Suppressor macrophage treated with lipopolysaccharide for 4 hours (primary cell): ENCODE data around the gene ZNF598.

Experiments
- DNase-seq: peaks from one replicate; pipeline ENCODE4 v3.0.0-alpha.2; 2020

ZNF598 gene

DNA sequence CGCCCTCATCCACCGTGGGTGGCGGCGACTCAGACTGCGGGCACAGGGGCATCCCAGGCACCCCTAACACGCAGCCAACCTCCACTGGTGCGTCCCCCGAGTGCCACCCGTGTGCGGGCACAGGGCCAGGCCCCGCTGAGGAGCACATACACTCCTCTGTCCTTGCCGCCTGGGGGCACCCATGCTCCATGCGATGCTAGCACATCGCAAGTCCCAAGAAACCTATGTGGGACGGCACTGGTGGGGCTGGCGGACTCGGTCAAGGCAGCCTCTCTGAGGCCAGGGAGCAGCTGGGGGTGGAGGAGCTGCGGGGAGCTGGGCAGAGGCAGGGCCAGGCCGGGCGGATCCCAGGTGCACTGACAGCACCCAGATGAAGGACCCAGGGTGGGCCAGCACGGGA is 4.0 kb downstream of the ZNF598 start:
- peak; percentile 68 for DNase-seq

DNA sequence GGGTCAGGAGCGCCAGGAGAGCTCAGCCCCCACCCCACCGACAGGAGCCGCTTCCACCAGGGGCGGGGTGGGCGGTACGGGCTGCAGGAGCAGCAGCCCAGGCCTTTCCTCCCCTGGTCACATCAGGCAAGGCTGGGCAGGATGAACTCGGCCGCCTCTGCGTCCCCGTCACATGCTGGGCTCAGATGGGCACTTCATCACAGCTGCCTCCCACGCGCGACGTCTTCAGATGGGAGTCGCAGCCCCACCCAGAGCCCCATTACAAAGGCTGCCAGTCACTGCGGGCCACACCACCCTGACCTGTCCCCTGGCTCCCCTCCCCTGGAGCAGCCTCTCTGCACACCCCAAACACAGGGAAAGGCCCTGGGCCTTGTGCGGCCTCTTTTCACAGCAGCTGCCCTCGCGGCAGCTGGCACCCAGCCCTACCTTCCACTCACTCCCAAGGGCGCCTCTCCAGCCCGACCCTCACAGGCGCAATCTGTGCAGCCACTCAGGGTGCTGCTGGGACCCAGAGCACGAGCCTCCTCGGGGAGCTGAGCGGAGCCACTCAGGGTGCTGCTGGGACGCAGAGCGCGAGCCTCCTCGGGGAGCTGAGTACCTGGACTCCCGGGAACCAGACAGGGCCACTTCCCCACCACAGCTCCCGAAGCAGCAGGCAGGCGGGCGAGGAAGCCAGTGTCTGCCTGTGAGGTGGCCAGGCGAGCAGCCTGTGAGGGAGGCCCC is 4.7 kb downstream of the ZNF598 start:
- peak; percentile 43 for DNase-seq

DNA sequence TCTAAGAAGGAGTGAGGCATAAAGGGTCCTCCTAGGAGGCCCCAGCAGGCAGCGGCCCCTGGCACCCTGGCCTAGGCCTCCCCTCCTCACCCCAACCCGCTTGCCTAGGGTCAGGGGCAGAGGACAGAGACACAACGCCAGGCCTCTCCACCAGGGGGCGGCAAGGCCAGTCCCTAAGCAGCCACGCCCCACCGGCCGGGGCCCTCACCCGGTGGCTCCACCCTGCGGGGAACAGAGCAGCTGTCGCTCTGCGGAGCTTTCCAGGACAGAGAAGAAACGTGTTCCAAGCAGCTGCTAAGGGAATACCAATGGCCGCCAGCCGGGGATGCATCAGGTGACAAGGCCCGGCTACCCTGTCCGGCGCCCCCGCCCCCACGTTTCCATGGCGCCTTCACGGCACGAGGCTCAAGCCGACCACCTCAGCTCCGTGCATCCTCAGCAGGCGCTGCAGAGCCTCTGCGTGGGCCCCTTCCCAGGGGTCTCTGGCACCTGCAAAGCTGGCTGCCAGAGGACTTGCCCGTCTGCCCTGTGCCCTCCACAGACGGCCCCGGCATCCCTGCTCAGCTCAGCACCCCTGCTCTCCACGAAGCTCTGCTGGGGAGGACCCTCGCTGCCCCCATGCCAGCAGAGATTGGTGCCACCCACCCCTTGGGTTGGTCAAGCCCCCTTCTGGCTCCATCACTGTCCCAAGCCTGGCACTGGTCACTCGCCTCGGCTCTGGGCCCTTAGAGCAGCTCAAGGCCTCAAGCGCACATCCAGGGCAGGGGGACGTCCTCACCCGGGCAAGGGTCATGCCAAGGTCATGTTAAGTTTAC is 5.6 kb downstream of the ZNF598 start:
- peak; percentile 96 for DNase-seq

DNA sequence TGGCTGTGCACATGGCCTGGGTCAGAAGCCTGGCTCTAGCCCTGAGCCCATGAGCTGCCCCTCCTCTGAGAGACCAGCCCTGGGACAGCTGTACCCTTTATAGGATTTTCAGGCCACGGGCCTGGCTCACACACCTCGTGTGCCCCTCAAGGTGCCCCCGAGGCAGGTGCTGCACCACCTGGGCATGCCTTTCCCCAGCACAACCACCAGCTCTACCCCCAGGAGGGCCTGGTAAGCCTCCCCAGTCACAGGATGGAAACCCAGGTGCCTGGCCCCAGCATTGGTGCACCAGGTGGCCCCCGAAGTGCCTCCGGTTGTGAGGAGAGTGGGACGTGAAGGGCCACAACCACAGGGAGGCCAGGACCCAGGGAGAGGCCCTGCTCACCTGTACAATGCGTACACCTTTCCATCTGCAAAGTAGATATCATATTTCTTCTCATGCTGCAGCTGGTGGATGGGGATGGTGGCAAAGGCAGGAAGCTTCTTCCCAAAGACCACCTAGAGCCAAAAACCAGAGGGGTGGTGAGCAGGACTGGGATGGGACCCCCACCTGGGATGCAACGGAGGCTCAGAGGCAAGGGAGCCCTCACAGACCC is 6.3 kb downstream of the ZNF598 start:
- no peak for DNase-seq

DNA sequence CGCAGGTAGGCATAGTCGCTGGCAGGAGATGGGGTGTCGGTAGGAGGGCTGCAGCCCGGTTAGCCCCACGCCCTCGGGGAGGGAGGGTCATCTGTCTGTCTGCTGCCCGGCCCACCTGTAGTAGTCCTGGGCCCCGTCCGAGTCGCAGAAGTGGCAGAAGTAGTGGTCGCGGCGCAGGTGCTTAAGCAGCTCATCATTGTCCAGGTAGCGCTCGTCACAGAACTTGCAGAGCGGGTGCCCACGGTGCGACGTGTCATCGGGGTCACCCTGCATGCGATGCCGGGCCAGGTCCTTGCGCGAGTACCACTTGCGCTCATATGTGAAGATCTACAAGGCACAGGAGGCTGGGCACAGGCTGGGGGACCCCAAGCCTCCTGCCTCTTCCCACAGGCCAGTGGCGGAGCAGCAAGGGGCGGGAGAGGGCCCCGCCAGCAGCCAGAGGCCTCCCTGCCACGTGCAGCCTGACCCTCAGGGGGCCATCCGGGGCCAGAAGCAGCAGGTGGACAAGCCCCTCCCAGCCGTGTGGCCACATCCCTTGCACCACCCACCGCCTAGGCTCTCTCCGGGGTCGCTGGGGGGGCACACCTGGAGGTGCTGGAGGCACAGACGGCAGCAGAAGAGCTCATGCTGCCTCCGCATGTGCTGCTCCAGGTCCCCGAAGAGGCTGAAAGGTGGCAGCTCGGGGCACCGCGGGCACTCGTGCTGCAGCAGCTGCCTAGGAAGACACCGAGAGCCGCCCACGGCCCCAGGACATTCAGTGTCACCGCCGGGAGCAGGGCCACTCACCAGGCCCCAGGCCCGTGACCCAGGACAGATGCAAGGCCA is 7.0 kb downstream of the ZNF598 start:
- DNase-seq, result no peak

DNA sequence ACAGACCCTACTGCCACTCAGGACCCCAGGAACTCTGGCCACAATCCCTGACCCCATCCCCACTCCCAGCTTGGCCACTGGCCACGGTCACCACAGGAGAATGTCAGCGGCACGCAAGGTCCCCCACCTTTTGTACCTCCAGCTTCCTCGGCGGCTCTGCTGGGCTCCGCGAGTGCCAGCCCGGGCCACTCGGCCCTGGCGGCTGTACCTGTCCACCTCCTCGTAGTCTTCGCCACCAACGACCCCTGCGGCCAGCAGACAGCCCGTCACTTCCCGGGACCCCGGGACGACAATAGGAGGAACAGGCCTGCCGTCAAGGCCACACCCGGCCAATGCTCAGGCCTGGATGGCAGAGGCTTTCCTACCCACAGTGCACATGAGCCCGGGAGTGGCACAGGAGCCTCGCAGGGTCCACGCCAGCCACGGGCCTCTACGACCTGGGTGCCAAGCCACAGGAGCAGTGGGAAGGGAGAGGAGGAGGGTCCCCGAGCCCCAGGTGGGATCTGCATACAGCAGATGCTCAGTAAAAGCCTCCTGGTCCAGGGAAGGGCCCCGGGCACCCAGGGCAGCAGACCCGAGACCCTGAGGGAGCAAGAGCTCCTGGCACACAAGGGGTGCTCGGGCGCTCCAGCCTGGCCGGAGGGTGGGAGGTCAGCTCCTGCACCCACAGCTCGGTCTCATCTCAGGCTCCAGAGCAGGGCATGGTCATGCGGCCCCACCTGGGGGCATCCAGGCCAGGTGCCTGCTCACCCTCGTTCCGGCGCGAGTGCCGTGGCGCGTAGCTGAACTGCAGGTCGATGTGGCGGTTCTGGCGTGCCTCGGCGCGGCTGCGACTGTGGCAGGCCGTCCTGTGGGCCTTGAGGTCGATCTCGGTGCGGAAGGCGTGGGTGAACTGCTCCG is 7.9 kb downstream of the ZNF598 start:
- no peak for DNase-seq

DNA sequence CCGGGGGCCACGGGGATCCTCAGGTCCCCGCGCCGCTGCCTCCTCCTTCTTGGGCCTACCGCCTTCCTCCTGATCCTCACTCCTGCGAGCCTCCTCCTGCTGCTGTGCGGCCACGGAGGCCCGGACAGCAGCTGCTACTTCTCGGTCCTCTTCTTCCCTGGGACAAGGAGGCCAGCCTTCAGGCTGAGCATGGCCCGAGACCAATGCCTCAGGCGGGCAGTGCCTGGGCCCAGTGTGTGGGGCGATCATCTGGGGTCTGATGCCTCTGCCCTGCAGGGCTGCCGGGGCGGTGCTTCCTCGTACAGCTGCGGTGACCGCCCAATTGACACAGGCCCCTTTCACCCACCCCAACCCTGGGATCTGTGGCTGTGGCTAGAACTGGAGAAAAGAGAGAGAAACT is 8.6 kb downstream of the ZNF598 start:
- DNase-seq, result no peak

DNA sequence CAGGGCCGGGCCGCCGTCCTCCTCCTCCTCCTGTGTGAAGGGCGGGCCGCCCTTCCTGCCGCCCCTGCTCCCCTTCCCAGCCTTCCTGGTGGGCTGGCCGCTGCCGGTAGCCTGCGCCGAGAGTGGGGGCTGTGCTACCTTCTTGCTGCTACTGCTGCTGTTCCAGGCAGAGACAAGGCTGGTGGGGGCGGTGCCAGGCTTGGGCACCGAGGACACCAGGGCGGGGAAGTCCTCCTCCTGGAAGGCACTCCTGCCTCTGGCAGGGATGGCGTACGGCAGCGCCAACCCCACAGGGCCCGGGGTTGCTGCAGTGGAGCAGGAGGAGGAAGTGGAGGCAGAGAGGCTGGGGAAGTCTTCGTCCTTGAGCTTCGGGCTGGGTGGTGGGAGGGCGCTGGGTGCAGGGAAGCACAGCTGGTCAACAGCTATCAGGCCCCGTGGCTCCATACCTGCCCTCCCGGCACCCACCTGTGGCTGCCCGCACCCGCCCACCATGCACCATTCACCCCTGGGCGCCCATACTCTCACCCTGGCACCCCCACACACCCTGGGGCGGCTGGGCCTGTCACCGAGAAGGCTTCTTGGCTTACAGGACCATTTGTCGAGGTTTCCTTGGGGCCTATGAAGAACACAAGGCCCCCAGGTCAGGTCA is 9.6 kb downstream of the ZNF598 start:
- DNase-seq, result no peak

DNA sequence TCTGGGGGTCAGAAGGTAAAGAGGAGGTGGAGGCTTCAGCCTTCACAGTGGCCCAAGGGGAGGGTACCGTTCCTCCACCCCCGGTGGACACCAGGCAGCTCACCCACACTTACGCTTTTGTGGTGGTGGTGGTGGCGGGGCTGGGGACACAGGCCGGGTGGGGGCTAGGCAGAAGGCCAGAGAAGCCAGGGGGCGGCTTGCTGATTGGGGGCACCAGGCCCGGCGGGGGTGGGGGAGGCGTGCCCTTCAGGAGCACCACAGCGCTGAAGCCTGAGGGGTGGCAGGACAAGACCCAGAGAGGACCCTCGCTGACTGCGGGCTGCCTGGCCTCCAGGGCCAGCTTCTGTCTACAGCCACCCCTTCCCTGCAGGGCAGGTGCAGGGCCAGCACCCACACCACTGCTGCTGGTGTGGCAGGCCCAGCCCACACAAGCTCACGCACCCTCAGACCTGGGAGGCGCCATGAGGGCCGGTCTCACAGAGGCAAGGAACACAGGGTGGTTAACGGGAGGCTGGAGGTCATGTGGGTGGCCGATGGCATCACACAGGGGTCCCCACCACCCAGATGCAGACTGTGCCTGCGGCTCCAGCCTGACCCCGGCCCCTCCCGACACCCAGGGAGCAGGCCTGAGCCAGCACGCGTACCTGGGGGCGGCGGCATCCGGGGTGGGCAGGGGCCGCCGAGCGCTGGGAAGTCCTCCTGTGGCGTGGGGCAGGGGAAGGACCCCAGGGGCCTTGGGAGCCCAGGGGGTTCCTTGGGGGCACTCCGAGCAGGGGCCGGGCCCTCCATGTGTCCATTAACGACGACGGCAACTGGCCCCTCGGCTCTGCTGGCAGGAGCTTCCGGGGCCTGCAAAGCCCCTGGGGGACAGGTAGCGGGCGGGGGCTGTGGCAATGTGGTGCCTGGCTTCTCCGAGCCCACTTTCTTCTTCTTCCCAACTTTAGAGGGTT is 10.5 kb downstream of the ZNF598 start:
- no peak for DNase-seq

DNA sequence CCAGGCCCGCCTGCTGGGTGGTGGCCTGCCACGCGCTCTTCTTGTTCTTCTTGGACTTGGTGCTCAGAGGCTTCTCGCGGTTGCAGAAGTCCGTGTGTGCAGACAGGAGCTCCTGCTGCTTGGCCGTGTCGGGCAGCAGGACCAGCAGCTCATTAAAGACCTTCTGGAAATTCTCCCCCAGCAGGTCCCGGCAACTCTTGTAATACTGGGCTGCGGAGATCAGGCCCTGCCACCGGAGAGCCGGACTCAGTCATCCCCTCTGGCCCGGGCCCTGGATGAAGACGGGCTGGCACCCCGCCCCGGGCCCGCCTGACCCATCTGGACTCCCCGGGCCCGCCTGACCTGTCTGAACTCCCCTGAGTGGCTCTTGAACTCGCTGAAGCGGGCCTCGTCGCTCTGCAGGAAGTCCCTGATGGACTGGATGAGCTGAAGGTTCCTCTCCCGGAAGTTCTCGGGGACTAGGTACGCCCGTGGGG is 11.2 kb downstream of the ZNF598 start:
- no peak for DNase-seq

DNA sequence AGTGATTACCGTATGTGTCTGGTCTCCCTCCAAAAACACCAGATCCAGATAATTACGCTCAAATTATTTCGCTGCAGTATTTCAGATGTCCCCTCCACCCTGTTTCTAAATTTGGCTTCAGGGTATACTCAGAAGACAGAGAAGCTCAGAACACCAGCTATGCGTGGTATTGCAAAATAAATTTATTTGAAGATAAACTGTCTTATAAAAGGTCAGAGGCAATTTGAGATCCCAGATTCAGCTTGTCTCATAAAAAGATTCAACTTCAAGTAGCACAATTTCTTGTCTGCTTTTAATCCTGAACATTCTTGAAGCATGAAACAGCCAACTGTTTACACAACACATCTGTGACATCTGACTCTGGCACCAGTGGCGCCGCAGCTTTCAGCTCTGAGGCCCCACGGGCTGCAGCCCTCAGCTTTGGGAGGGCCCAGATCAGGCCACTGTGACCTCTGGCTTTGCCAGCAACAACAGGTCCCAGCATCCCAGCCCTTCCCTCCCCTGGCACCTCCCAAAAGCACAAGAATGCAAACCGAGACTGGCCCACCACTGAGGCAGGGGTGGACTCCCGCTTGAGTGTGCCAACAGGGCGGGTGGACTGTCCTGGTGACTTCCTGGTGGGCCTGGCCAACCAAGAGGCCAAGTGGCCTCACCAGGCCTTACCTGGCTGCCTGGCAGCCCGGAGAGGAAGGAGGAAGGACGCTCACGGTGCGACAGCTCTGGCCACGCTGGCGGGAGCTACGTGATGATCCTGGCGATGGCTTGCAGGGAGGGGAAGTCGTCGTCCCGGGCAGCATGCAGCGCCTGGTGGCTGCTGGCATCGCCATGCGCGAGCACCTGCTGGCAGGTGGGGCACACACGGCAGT is 11.9 kb downstream of the ZNF598 start:
- DNase-seq, result no peak

DNA sequence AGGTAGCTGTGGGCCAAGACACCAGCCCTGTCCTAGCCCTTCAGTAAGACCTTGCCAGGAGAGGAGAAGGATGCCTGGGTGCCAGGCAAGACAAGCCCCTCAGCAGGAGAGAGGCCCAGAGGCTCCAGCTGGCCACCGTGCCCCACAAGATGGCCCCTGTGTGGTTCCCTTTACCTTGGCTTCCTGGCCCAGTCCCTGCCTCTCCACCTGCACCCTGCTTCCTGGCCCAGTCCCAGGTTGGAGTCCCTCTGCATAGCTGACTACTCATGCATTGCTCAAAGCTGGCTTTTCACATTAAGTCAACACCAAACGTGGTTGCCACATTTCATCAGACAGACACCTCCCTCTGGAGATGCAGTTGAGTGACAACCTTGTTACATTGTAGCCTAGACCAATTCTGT is 15.9 kb downstream of the ZNF598 start:
- no peak for DNase-seq

DNA sequence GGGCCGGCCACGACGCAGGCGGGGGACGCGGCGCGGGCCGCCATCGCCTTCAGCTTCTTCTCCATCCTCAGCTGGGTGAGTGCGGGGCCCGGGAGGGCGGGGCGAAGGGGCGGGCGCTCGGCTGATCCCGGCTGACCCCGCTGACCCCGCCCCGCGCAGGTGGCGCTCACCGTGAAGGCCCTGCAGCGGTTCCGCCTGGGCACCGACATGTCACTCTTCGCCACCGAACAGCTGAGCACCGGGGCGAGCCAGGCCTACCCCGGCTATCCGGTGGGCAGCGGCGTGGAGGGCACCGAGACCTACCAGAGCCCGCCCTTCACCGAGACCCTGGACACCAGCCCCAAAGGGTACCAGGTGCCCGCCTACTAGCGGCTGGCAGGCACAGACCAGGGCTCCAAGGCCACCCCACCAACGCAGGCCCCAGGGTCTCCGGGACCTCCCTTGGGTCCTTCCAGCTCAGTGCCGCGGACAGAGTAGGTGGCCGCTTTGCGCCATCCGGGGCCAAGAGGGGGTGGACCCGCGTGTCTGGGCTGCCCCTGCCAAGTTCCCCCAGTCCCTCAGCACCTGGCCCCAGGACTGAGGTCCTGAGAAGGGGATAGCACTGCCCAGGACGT is 16.8 kb downstream of the ZNF598 start:
- no peak for DNase-seq

DNA sequence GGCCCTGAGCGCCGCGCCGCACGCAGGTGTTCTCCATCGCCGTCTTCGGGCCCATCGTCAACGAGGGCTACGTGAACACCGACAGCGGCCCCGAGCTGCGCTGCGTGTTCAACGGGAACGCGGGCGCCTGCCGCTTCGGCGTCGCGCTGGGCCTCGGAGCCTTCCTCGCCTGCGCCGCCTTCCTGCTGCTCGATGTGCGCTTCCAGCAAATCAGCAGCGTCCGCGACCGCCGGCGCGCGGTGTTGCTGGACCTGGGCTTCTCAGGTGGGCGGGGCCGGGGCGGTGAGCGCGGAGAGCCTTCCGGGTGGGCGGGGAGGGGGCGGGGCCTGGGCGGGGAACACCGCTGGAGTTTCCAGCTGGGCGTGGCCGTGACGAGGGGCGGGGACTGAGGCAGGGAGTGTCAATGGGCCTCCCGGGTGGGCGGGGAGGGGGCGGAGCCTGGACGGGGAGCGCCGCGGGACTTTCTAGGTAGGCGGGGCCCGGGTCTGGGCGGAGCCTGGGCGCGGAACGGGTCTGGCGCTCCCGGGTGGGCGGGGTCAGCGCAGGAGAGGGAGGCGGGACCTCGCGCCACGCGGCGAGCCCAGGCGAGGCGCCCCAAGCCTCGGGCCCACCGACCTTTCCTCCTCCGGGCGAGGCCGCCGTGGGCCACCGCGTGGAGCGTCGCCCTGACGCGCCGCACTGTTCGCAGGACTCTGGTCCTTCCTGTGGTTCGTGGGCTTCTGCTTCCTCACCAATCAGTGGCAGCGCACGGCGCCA is 17.5 kb downstream of the ZNF598 start:
- DNase-seq, result peak; percentile 99

DNA sequence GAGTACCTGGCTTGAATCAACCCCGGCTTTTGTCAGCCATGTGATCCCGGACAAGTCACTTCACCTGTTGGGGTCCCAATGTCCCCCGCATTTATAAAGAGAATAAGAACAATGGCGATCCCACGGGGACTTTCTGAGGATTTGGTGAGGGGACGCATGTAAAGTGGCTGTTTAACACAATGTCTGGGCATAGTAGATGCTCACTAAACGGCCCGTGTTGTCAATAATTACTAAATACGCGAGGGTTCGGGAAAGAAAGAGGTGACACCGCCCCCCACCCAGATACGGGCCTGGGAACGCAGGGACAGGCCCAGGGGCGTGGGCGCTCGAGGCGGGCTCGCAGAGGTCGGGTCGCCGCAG is 18.1 kb downstream of the ZNF598 start:
- no peak for DNase-seq

DNA sequence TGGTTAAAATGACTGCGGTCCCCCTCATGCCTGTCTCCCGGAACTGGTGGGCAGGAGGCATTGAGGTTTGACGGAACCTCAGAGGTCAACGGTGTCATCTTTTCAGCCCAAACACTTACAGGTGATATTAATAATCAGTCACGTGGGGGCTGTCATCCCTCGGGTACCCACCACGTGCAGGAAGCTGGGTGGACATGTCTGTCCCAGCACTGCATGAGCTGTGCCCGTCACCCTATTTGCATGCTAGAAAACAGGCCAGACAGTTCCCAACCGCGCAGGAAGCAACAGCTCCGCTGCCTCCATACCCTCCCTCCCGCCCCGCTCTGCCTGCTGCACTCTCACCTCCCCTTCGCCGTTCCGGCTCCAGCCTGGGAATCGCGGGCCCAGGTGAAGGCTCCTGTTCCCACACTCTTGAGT is 18.5 kb downstream of the ZNF598 start:
- peak; percentile 41 for DNase-seq

DNA sequence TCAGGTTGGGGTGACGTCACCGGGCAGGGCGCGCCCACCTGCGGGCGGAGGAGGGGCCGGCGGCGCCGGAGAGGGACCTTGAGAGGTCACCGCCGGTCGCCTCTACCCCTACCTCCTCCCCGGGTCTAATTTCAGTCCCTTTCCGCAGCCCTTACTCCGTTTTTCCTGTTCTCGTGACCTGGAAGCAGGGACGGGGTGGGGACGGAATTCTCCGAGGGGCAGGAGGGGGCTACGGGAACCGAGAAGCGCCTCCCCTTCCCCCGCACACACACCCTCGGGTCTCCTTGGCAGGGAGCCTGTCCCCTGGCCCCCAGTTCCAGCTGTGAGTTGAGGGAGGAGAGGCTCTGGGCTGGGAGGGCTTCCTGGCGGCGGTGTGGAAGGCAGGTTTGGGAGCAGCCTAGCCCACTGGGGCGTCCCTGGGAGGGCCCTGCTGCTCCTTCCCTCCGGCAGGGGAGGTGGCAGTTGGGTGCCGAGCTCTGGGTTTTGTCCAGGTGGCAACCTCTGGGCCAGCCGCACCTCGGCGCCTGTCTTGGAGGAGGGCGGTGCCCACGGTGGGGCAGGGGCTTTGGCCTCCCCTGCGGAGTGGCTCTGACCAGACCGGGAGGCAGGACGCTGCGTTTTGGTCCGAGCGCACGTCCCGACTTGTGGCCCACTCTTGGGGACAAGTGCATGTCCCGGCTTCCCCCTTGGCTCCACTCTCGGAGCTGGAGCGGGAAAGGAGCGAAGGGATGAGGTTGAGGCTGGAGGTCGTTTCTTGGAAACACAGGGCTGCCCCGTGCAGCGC is 19.1 kb downstream of the ZNF598 start:
- DNase-seq, result no peak

DNA sequence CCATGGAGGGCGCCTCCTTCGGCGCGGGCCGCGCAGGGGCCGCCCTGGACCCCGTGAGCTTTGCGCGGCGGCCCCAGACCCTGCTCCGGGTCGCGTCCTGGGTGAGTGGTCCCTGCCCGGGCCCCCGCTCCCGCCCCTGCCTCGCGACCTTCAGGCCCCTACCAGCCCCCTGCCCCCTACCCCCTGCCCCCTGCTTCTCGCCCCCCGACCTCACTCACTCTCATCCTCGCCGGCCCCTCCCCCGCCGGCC is 19.6 kb downstream of the ZNF598 start:
- DNase-seq, result no peak
